HCT116 (cell line): ENCODE measurements around the gene SLC12A5. TPM values are rescaled to one million over a fixed set of nuclear protein-coding genes. Genes with fewer than 3 reads are reported as not detected.

Experiments used
- ATAC-seq: fragments of 200-7000 bp; cut with Tn5 transposase; 2 replicates; pipeline ENCODE4 v1.9.1; 2020; ENCODE audit warnings: mild to moderate bottlenecking, moderate library complexity
- BruUV-seq: library from RNA; stranded (reverse); fragments of 400-500 nt; replicated peaks from 2 replicates; lab custom pipeline; 2021; lab: Mats Ljungman, UMichigan
- CTCF ChIA-PET: fragments of 300-600 bp; sonication (Branson Sonifier 250); formaldehyde crosslinking; loops from one replicate; lab custom pipeline; 2021; ENCODE audit warnings: antibody characterized with exemption; lab: Charles Lee
- POLR2A ChIA-PET: fragments of 300-600, 350-600 bp; sonication (Branson Sonifier 250); formaldehyde crosslinking; loops from one replicate; lab custom pipeline; 2021; ENCODE audit warnings: antibody characterized with exemption; lab: Charles Lee
- RAD21 ChIA-PET, 2 experiments: fragments of 300-600 bp; sonication (Branson Sonifier 250); formaldehyde crosslinking; loops; one replicate each; lab custom pipeline; 2023; ENCODE audit warnings: low total read pairs in 2 of 2; ENCODE audit not compliant: uncharacterized antibody in 2 of 2, unreplicated experiment in 2 of 2, low non-redundant PET in 1 of 2; lab: Charles Lee
- DNase-seq: peaks from one replicate; pipeline ENCODE4 v3.0.0-alpha.2; 2010; ENCODE audit warnings: low read depth, low spot score
- H2AFZ ChIP-seq: fragments of 200-600 bp; shearing (Covaris generic), sonication (generic); 2 replicates; pipeline ENCODE4 v1.6.1; 2017; ENCODE audit warnings: low read depth, mixed run types, mixed read lengths, antibody characterized with exemption, low read length; ENCODE audit not compliant: poor library complexity, severe bottlenecking
- H3K27ac ChIP-seq: 2 replicates; pipeline ENCODE4 v1.5.1; 2012; ENCODE audit warnings: low read depth, low read length
- H3K27me3 ChIP-seq: fragments of 200-600 bp; sonication (generic); 2 replicates; pipeline ENCODE4 v1.6.1; 2016; ENCODE audit warnings: mixed run types, low read length, mixed read lengths; ENCODE audit not compliant: insufficient read depth
- H3K36me3 ChIP-seq, 2 experiments: fragments of 200-500 bp in 1 of 2; fragments of 200-600 bp in 1 of 2; sonication (Bioruptor generic) in 1 of 2; sonication (generic) in 1 of 2; 2 replicates each; pipeline versions ENCODE4 v1.5.1 to v1.6.1; 2014 to 2016; ENCODE audit warnings: low read length in 2 of 2, inconsistent platforms in 1 of 2, mixed read lengths in 1 of 2, mixed run types in 1 of 2; ENCODE audit not compliant: insufficient read depth in 2 of 2, control insufficient read depth in 1 of 2
- H3K4me1 ChIP-seq, 2 experiments: fragments of 200-600 bp in 1 of 2; sonication (generic) in 1 of 2; 2 replicates each; pipeline versions ENCODE4 v1.5.1 to v1.6.1; 2012 to 2017; ENCODE audit warnings: low read length in 2 of 2, inconsistent platforms in 1 of 2, mild to moderate bottlenecking in 1 of 2, mixed read lengths in 1 of 2, mixed run types in 1 of 2, moderate library complexity in 1 of 2; ENCODE audit not compliant: insufficient read depth in 2 of 2, control insufficient read depth in 1 of 2
- H3K4me2 ChIP-seq: fragments of 200-600 bp; sonication (generic); 2 replicates; pipeline ENCODE4 v1.6.1; 2017; ENCODE audit warnings: mixed run types, low read length, mixed read lengths
- H3K4me3 ChIP-seq, 2 experiments: fragments of 200-600 bp in 1 of 2; sonication (generic) in 1 of 2; replicated peaks in 1 of 2; 2 replicates each; pipeline ENCODE4 v1.5.1; 2011 to 2016; ENCODE audit warnings: low read length in 2 of 2, control low read depth in 1 of 2, low read depth in 1 of 2, mild to moderate bottlenecking in 1 of 2, mixed read lengths in 1 of 2, mixed run types in 1 of 2
- H3K79me2 ChIP-seq: fragments of 200-600 bp; sonication (generic); 2 replicates; pipeline ENCODE4 v1.6.1; 2017; ENCODE audit warnings: mild to moderate bottlenecking, mixed run types, low read length, moderate library complexity, mixed read lengths; ENCODE audit not compliant: insufficient read depth
- H3K9ac ChIP-seq: fragments of 200-600 bp; sonication (generic); 2 replicates; pipeline ENCODE4 v1.6.1; 2016; ENCODE audit warnings: low read length, mixed read lengths
- H3K9me2 ChIP-seq: fragments of 200-600 bp; sonication (generic), shearing (Covaris generic); 2 replicates; pipeline ENCODE4 v1.6.1; 2017; ENCODE audit warnings: mixed run types, mild to moderate bottlenecking, moderate library complexity; ENCODE audit not compliant: insufficient read depth
- H3K9me3 ChIP-seq, 2 experiments: fragments of 200-500 bp in 1 of 2; fragments of 200-600 bp in 1 of 2; sonication (Bioruptor generic) in 1 of 2; sonication (generic) in 1 of 2; 2 replicates each; pipeline ENCODE4 v1.6.1; 2014 to 2017; ENCODE audit warnings: low read length in 2 of 2, mixed read lengths in 2 of 2, inconsistent platforms in 1 of 2, low read depth in 1 of 2, mild to moderate bottlenecking in 1 of 2, mixed run types in 1 of 2, moderate library complexity in 1 of 2; ENCODE audit not compliant: control insufficient read depth in 1 of 2, insufficient read depth in 1 of 2
- H4K20me1 ChIP-seq: fragments of 200-600 bp; sonication (generic), shearing (Covaris generic); 2 replicates; pipeline ENCODE4 v1.6.1; 2017; ENCODE audit warnings: mixed run types, mild to moderate bottlenecking, moderate library complexity; ENCODE audit not compliant: insufficient read depth
- CBX3 ChIP-seq: IDR thresholded peaks from 2 replicates; pipeline ENCODE4 v1.6.1; 2012; ENCODE audit warnings: low read depth
- EGR1 ChIP-seq: IDR thresholded peaks from 2 replicates; pipeline ENCODE4 v1.6.1; 2012; ENCODE audit warnings: low read depth
- POLR2A ChIP-seq: IDR thresholded peaks from 2 replicates; pipeline ENCODE4 v1.7.0; 2011; ENCODE audit warnings: borderline replicate concordance; ENCODE audit not compliant: insufficient read depth, insufficient read length; ENCODE audit errors: extremely low read depth
- SIN3A ChIP-seq: IDR thresholded peaks from 2 replicates; pipeline ENCODE4 v1.6.1; 2012; ENCODE audit warnings: low read depth
- SRF ChIP-seq: IDR thresholded peaks from 2 replicates; pipeline ENCODE4 v1.6.1; 2012; ENCODE audit warnings: low read depth
- TCF7L2 ChIP-seq: IDR thresholded peaks from 2 replicates; pipeline ENCODE4 v1.7.0; 2011; ENCODE audit warnings: borderline replicate concordance, inconsistent platforms; ENCODE audit not compliant: insufficient read depth, insufficient read length; ENCODE audit errors: extremely low read depth
- ZBTB33 ChIP-seq: IDR thresholded peaks from 2 replicates; pipeline ENCODE4 v1.6.1; 2011; ENCODE audit warnings: mild to moderate bottlenecking, low read length, moderate library complexity; ENCODE audit not compliant: insufficient replicate concordance; ENCODE audit errors: extremely low read depth
- ZFX ChIP-seq: fragments of 450-650 bp; IDR thresholded peaks from 2 replicates; pipeline ENCODE4 v1.6.1; 2017
- intact Hi-C: fragments of 100-400 bp; cut with micrococcal nuclease; formaldehyde crosslinking; loops from 2 replicates; pipeline ENCODE4 v1.10.0; 2022
- total RNA-seq: library from RNA; stranded (reverse); gene quantifications from one replicate; pipeline ENCODE4 v1.2.1, GENCODE V29; 2021; ENCODE audit not compliant: unreplicated experiment
- TF ChIP-seq, protein P1 (sequence below): IDR thresholded peaks from 2 replicates; pipeline ENCODE4 v1.6.1; 2012
- TF ChIP-seq, protein P2 (sequence below), 3 experiments: fragments of 200-600 bp in 1 of 3; sonication (generic) in 1 of 3; IDR thresholded peaks in 2 of 3; conservative IDR thresholded peaks in 1 of 3; 2 replicates each; pipeline ENCODE4 v1.5.1; 2012 to 2017; ENCODE audit warnings: low read depth in 2 of 3, low read length in 2 of 3, antibody characterized with exemption in 1 of 3, borderline replicate concordance in 1 of 3, control low read depth in 1 of 3, mild to moderate bottlenecking in 1 of 3, mixed read lengths in 1 of 3, mixed run types in 1 of 3, moderate library complexity in 1 of 3; ENCODE audit not compliant: insufficient read depth in 1 of 3

The SLC12A5 gene
- total RNA-seq, 1 experiment from 2014 or later, result 1.9 TPM

GRCh38 chr20:46088409-46089166 lies 59.6 kb downstream of the SLC12A5 start:
- CTCF ChIA-PET, result interaction anchor here (1.6 to 2.4 kb wide), 2 partner anchors 74 to 119 kb away, joined by 4 to 12 read pairs; no protein-coding TSS in a partner anchor
- RAD21 ChIA-PET, result no interaction called here
- Histone ChIP-seq H3K4me2 (peak overlapping the region; percentile 79), H3K4me3 (peak overlapping the region; percentile 84 to 93), H3K9me2 (no peaks in the 10 kb centered on the region), H3K27me3 (no peaks in the 10 kb centered on the region), H4K20me1 (peaks cover 29% of the 10 kb centered on the region; the same call in 1 of the 2 replicates), H3K4me1 (peaks cover 28 to 50% of the 10 kb centered on the region in 2 experiments), H3K27ac (peak overlapping the region; percentile 95), H2AFZ (no peak overlapping the region), H3K9me3 (no peaks in the 10 kb centered on the region)
- no peak for DNase-seq
- intact Hi-C loops, result no loop called here
- BruUV-seq, result TSS peak; percentile 39
- TF ChIP-seq, protein P1, sequence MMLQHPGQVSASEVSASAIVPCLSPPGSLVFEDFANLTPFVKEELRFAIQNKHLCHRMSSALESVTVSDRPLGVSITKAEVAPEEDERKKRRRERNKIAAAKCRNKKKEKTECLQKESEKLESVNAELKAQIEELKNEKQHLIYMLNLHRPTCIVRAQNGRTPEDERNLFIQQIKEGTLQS, result no peak
- TF ChIP-seq CBX3 (no peak), SIN3A (no peak), TCF7L2 (peak; percentile 14), POLR2A (no peak), SRF (no peak), ZFX (no peak), EGR1 (no peak), ZBTB33 (no peak)
- TF ChIP-seq, protein P2, sequence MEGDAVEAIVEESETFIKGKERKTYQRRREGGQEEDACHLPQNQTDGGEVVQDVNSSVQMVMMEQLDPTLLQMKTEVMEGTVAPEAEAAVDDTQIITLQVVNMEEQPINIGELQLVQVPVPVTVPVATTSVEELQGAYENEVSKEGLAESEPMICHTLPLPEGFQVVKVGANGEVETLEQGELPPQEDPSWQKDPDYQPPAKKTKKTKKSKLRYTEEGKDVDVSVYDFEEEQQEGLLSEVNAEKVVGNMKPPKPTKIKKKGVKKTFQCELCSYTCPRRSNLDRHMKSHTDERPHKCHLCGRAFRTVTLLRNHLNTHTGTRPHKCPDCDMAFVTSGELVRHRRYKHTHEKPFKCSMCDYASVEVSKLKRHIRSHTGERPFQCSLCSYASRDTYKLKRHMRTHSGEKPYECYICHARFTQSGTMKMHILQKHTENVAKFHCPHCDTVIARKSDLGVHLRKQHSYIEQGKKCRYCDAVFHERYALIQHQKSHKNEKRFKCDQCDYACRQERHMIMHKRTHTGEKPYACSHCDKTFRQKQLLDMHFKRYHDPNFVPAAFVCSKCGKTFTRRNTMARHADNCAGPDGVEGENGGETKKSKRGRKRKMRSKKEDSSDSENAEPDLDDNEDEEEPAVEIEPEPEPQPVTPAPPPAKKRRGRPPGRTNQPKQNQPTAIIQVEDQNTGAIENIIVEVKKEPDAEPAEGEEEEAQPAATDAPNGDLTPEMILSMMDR (IDR thresholded peaks at IDR 0.05 in 2 of 3, conservative IDR thresholded peaks at IDR 0.05 in 1 of 3; ENCODE audit: borderline replicate concordance in 1 of 3, insufficient read depth in 1 of 3, low read depth in 2 of 3, low read length in 2 of 3), result 0 out of 6 replicates have a peak, but pooled peaks of 1 of the 3 experiments have one; percentile 2
- TF ChIP-seq, all 23 proteins: peak for 2
- Histone ChIP-seq H3K9ac (peak overlapping the region; percentile 92), H3K79me2 (peaks cover 59% of the 10 kb centered on the region), H3K36me3 (no peaks in the 10 kb centered on the region)
- ATAC-seq, result no peak
- POLR2A ChIA-PET, result interaction anchor here (1.2 kb wide), 1 partner anchor 275 kb away, joined by 3 read pairs; no protein-coding TSS in a partner anchor
